ENCODE data around the gene ZNF532.
"Not testable (repeated sequence)": the region's sequence is repeated elsewhere in the genome, so short reads cannot be mapped to it uniquely, and the experiment has no call there.

Gene ZNF532

GRCh38 chr18:59011786-59012185 lies 147.1 kb downstream of the ZNF532 start:
- DNase-seq: no peak

- no peak for DNase-seq
Observed at GRCh38 chr18:59012815-59013705, 148.4 kb downstream of the ZNF532 start.

GRCh38 chr18:59013744-59014143 lies 149.1 kb downstream of the ZNF532 start:
- DNase-seq: no peak

- no peak for DNase-seq
Observed at GRCh38 chr18:59015531-59016152, 151.0 kb downstream of the ZNF532 start.

GRCh38 chr18:59021500-59021899 lies 156.8 kb downstream of the ZNF532 start:
- no peak for DNase-seq

GRCh38 chr18:59022167-59022945 lies 157.7 kb downstream of the ZNF532 start:
- DNase-seq: no peak

GRCh38 chr18:59024829-59025228 lies 160.2 kb downstream of the ZNF532 start:
- DNase-seq: no peak

- not testable (repeated sequence) for DNase-seq
Observed at GRCh38 chr18:59025532-59025931, 160.9 kb downstream of the ZNF532 start.

- DNase-seq: no peak
Observed at GRCh38 chr18:59026364-59026763, 161.7 kb downstream of the ZNF532 start.

- DNase-seq: no peak
Observed at GRCh38 chr18:59026831-59027410, 162.2 kb downstream of the ZNF532 start.

GRCh38 chr18:59029663-59030429 lies 165.2 kb downstream of the ZNF532 start:
- DNase-seq: no peak

GRCh38 chr18:59032308-59032707 lies 167.6 kb downstream of the ZNF532 start:
- DNase-seq: no peak

- DNase-seq: no peak
Observed at GRCh38 chr18:59033359-59033758, 168.7 kb downstream of the ZNF532 start.

GRCh38 chr18:59033974-59034373 lies 169.3 kb downstream of the ZNF532 start:
- DNase-seq: no peak

- DNase-seq: no peak
Observed at GRCh38 chr18:59035591-59035990, 170.9 kb downstream of the ZNF532 start.

All from stimulated activated CD4-positive, alpha-beta T cell treated with anti-CD3 and anti-CD28 coated beads, Interleukin-4, amount 100 ng/mL, for 4 hours (primary cell).